Prostate gland (tissue), 2 donors: Measurements from ENCODE around the gene CRADD. TPM values are rescaled to one million over a fixed set of nuclear protein-coding genes. Genes with fewer than 3 reads are reported as not detected.
A peak's percentile ranks its signal among the peaks of the same experiment; 100 is the strongest.
"Not testable (repeated sequence)": the region's sequence is repeated elsewhere in the genome, so short reads cannot be mapped to it uniquely, and the experiment has no call there.

Experiments
- DNase-seq: peaks from one replicate; pipeline ENCODE4 v3.0.0-alpha.2; 2019; ENCODE audit warnings: low spot score
- H3K27ac ChIP-seq, 2 donors: fragments of 200-600 bp; sonication (generic); 2 replicates each; pipeline ENCODE4 v1.5.1; 2017 to 2019
- H3K27me3 ChIP-seq: fragments of 200-600 bp; sonication (generic); replicated peaks from 2 replicates; pipeline ENCODE4 v1.5.1; 2019; ENCODE audit not compliant: insufficient read depth
- H3K36me3 ChIP-seq, 2 donors: fragments of 200-600 bp; sonication (generic); 1 replicate in 1 of 2; 2 replicates in 1 of 2; pipeline versions ENCODE4 v1.5.1 to v1.8.1; 2017 to 2019
- H3K4me1 ChIP-seq: fragments of 200-600 bp; sonication (generic); replicated peaks from 2 replicates; pipeline ENCODE4 v1.5.1; 2019
- H3K4me3 ChIP-seq, 2 donors: fragments of 200-600 bp; sonication (generic); 2 replicates each; pipeline ENCODE4 v1.5.1; 2017 to 2019
- H3K9me3 ChIP-seq: fragments of 200-600 bp; sonication (generic); 2 replicates; pipeline ENCODE4 v1.5.1; 2017
- POLR2A ChIP-seq: fragments of 450-650 bp; IDR thresholded peaks from one replicate; pipeline ENCODE4 v1.6.1; 2016; ENCODE audit warnings: antibody characterized with exemption, mild to moderate bottlenecking
- POLR2AphosphoS5 ChIP-seq: sonication (generic); formaldehyde crosslinking; IDR thresholded peaks from one replicate; pipeline ENCODE4 v1.6.1; 2017; ENCODE audit warnings: antibody characterized with exemption
- WGBS: methylation state at CpG from one replicate; pipeline ENCODE4 v1.1.5; 2018; 5-methylcytosine and 5-hydroxymethylcytosine counted together
- intact Hi-C: fragments of 100-400 bp; cut with DNase I; formaldehyde crosslinking; loops from one replicate; pipeline ENCODE4 v1.14.2; 2022
- total RNA-seq, 2 donors: library from RNA; depleted of rRNA; stranded (reverse); fragments of >200 nt; gene quantifications; one replicate each; pipeline ENCODE4 v1.1.0, GENCODE V29; 2016
- TF ChIP-seq, protein P1 (sequence below), 4 experiments: fragments of 200-600 bp in 2 of 4; fragments of 450-650 bp in 2 of 4; sonication (generic) in 2 of 4; IDR thresholded peaks; 1 replicate in 3 of 4; 2 replicates in 1 of 4; pipeline ENCODE4 v1.5.1; 2016 to 2019; ENCODE audit warnings: antibody characterized with exemption in 4 of 4, mild to moderate bottlenecking in 2 of 4, moderate library complexity in 2 of 4

CRADD gene
- total RNA-seq, 2 donors from 2014 or later: 38.9 to 42.4 TPM

DNA sequence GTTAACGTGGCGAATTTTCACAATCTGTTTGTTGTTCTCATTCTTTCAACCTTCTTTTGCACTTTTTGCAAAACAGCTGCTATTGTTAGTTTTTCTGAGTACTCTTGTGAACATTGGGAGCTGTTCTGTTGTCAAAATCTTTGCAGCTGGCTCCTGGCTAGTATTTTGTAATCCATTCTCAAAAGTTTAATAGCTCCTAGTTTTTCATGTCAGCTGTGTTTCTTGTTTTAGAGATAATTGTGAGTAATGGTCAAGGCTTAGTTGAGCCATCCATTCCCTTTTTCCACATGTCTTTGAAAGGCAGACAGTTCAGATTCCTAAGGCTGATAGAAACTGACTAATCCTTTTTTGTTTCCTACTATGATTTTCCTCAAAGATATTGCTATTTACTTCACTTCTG, 39.1 kb upstream of the CRADD start:
- Histone ChIP-seq H3K27ac (no peak overlapping the region), H3K4me3 (no peak overlapping the region), H3K27me3 (no peaks in the 10 kb centered on the region), H3K4me1 (no peaks in the 10 kb centered on the region), H3K9me3 (no peaks in the 10 kb centered on the region), H3K36me3 (no peaks in the 10 kb centered on the region)
- DNase-seq: no peak
- intact Hi-C loops: loop anchor here (10.0 kb wide), 1 partner anchor 63 kb away; the partner anchor contains the start of gene SOCS2
- peak; percentile 8 for TF ChIP-seq POLR2AphosphoS5
- no peak for TF ChIP-seq POLR2A
- WGBS: 38% methylated on average over 2 of the region's 2 CpGs

DNA sequence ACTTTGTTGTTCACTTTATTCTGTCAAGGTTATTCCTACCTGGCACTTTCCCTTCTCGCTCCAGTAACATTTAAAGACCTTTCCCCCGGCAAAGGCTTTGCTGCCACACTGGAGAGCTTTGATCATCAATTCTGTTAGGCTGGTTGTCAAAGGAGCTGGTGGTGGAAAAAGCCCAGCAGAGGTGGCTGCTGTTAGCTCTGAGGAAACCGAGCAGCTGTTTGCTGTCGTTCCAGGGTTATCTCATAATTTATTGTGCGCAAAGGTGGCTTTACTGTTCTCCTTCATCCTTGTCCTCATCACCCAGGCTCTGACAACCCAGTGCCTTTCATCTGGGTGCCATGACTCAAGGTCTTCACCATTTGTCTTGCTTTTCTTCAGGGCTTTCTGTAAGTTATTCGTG, 38.2 kb upstream of the CRADD start:
- Histone ChIP-seq H3K9me3 (no peaks in the 10 kb centered on the region), H3K27me3 (no peaks in the 10 kb centered on the region), H3K4me3 (no peak overlapping the region), H3K4me1 (no peaks in the 10 kb centered on the region), H3K27ac (no peak overlapping the region), H3K36me3 (no peaks in the 10 kb centered on the region)
- TF ChIP-seq POLR2A: no peak
- TF ChIP-seq POLR2AphosphoS5: no peak
- TF ChIP-seq, protein P1, sequence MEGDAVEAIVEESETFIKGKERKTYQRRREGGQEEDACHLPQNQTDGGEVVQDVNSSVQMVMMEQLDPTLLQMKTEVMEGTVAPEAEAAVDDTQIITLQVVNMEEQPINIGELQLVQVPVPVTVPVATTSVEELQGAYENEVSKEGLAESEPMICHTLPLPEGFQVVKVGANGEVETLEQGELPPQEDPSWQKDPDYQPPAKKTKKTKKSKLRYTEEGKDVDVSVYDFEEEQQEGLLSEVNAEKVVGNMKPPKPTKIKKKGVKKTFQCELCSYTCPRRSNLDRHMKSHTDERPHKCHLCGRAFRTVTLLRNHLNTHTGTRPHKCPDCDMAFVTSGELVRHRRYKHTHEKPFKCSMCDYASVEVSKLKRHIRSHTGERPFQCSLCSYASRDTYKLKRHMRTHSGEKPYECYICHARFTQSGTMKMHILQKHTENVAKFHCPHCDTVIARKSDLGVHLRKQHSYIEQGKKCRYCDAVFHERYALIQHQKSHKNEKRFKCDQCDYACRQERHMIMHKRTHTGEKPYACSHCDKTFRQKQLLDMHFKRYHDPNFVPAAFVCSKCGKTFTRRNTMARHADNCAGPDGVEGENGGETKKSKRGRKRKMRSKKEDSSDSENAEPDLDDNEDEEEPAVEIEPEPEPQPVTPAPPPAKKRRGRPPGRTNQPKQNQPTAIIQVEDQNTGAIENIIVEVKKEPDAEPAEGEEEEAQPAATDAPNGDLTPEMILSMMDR (IDR thresholded peaks at IDR 0.05): no peak
- no peak for DNase-seq
- intact Hi-C loops: loop anchor here (10.0 kb wide), 1 partner anchor 64 kb away; the partner anchor contains the start of gene SOCS2
- WGBS: 42% methylated on average over 6 of the region's 6 CpGs

DNA sequence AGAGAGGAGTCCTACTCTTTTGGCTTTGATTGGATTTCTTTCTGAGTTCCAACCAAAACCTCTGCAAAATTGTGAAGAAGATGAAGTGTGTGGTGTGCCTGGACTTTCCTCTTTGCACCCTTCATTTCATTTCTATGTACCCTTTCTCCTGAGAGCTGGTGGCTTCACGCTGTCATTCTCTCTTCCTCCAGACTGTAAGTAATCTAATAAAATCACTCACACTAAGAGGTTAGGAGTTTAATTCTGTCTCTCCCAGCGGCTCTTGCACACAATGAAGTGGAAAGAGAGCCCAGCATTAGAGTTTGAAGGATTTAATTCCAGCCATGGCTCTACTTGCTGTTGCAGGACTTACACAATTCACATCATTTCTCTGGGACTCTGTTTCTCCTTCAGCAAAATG, 37.8 kb upstream of the CRADD start:
- Histone ChIP-seq H3K4me1 (no peaks in the 10 kb centered on the region), H3K27ac (no peak overlapping the region), H3K36me3 (no peaks in the 10 kb centered on the region), H3K27me3 (no peaks in the 10 kb centered on the region), H3K4me3 (no peak overlapping the region), H3K9me3 (no peaks in the 10 kb centered on the region)
- intact Hi-C loops: loop anchor here (10.0 kb wide), 1 partner anchor 65 kb away; the partner anchor contains the start of gene SOCS2
- TF ChIP-seq POLR2A: no peak
- DNase-seq: no peak
- 50% methylated on average over 2 of the region's 2 CpGs for WGBS

DNA sequence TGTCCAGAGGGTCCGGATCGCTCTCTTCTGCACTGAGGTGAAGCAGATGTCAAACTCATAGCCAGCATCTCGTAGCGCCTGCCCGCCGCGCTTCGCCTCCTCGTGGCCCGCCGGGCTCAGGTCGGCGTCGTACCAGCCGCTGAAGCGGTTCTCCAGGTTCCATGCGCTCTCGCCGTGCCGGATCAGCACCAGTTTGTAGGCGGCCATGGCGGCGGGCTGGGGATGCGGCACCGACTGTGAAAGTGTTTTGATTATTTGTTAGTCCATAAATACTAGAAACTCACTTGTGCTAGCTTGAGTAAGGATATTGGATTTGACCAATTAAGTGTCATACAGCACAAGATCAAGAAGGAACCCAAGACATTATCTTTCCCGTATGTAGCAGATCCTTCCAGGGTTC, 35.8 kb upstream of the CRADD start:
- H3K27me3 ChIP-seq, H3K4me1 ChIP-seq, DNase-seq, H3K4me3 ChIP-seq, H3K27ac ChIP-seq, intact Hi-C loops, H3K9me3 ChIP-seq, H3K36me3 ChIP-seq: not testable (repeated sequence)
- 99% methylated on average over 10 of the region's 26 CpGs for WGBS

DNA sequence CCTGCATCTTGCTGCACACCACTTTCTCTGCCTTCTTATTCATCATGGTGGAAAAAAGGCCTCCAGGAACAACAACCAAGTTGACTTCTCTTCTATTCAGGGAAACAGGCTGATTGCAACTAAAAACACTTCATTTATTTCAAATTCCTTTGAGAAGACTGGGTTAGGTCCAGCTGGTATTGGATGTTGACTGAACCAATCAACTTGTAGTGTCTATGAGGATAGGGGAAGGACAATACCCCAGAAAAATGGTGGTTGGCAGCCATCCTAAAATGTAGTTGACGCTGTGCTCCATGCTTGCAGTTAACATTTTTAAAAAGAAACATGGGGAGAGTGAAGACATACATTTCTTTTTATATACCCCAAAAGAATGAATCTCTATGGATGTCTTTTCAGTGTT, 34.4 kb upstream of the CRADD start:
- TF ChIP-seq POLR2A: no peak
- TF ChIP-seq, protein P1 (IDR thresholded peaks at IDR 0.05): no peak
- TF ChIP-seq POLR2AphosphoS5: no peak
- Histone ChIP-seq H3K27me3 (no peaks in the 10 kb centered on the region), H3K9me3 (no peaks in the 10 kb centered on the region), H3K36me3 (no peaks in the 10 kb centered on the region), H3K27ac (no peak overlapping the region), H3K4me3 (no peak overlapping the region), H3K4me1 (no peaks in the 10 kb centered on the region)
- 96% methylated on average over 1 of the region's 1 CpG for WGBS
- intact Hi-C loops: no loop called here
- DNase-seq: no peak

DNA sequence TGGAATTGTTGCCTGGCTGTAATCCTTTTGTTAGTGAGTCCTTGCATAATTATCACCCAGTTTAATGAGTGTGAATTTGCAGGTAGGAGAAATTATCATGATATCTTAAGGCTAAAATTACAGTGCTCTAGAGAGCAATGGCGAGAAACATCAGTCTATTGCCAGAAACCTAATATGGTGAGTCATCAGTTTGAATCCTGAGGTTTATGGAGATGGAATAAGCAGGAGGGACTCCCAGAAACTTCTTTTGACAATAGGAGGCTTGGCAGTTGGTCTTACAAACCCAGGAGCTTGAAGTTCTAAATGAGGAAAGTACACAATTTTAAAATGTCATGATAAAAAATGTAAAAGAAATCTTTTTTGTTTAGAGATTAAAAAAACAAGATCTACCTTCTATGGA, 31.5 kb upstream of the CRADD start:
- DNase-seq: no peak

More for the DNA sequence above, 31.5 kb upstream of the CRADD start:
- H3K4me3 ChIP-seq: no peak overlapping the region
- no peaks in the 10 kb centered on the region for H3K9me3 ChIP-seq
- 56% methylated on average over 1 of the region's 1 CpG for WGBS
- no peaks in the 10 kb centered on the region for H3K36me3 ChIP-seq
- TF ChIP-seq POLR2AphosphoS5: no peak
- no peak for TF ChIP-seq POLR2A
- TF ChIP-seq, protein P1 (IDR thresholded peaks at IDR 0.05): no peak
- no peaks in the 10 kb centered on the region for H3K27me3 ChIP-seq
- intact Hi-C loops: no loop called here
- H3K27ac ChIP-seq: no peak overlapping the region
- no peaks in the 10 kb centered on the region for H3K4me1 ChIP-seq
